Vagina (tissue), 2 donors: ENCODE measurements around the gene ZNF628.

ENCODE experiments used
- POLR2A ChIP-seq, 2 donors: fragments of 450-650 bp; IDR thresholded peaks; one replicate each; pipeline ENCODE4 v1.6.1; 2017; ENCODE audit warnings: antibody characterized with exemption in 2 of 2, mild to moderate bottlenecking in 2 of 2, moderate library complexity in 2 of 2
- TF ChIP-seq, protein P1 (sequence below), 3 experiments: fragments of 450-650 bp in 2 of 3; fragments of 200-600 bp in 1 of 3; sonication (generic) in 1 of 3; IDR thresholded peaks; one replicate each; pipeline ENCODE4 v1.5.1; 2017 to 2019; ENCODE audit warnings: antibody characterized with exemption in 3 of 3, mild to moderate bottlenecking in 2 of 3, moderate library complexity in 2 of 3

DNA sequence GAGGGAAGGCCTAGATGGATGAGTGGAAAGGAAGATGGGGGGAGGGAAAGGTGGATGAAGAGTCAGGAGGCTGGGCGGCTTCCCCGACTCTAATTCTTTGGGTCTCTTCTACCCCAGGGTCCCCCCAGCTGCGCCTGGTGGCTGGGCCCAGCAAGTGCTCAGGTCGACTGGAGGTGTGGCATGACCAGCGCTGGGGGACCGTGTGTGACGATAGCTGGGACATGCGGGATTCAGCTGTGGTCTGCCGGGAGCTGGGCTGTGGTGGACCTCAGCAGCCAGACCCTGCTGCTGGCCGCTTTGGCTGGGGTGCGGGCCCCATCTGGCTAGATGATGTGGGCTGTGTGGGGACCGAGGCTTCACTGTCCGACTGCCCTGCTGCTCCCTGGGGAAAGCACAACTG lies 21.3 kb downstream of the ZNF628 start:
- no peak for TF ChIP-seq POLR2A (IDR thresholded peaks at IDR 0.05)
- TF ChIP-seq, protein P1, sequence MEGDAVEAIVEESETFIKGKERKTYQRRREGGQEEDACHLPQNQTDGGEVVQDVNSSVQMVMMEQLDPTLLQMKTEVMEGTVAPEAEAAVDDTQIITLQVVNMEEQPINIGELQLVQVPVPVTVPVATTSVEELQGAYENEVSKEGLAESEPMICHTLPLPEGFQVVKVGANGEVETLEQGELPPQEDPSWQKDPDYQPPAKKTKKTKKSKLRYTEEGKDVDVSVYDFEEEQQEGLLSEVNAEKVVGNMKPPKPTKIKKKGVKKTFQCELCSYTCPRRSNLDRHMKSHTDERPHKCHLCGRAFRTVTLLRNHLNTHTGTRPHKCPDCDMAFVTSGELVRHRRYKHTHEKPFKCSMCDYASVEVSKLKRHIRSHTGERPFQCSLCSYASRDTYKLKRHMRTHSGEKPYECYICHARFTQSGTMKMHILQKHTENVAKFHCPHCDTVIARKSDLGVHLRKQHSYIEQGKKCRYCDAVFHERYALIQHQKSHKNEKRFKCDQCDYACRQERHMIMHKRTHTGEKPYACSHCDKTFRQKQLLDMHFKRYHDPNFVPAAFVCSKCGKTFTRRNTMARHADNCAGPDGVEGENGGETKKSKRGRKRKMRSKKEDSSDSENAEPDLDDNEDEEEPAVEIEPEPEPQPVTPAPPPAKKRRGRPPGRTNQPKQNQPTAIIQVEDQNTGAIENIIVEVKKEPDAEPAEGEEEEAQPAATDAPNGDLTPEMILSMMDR (IDR thresholded peaks at IDR 0.05), result no peak
